IPS-20b (cell line): ENCODE results near the gene TNFRSF11A.

Experiments
- H3K27ac ChIP-seq: one replicate; pipeline ENCODE4 v1.5.1; 2013; ENCODE audit warnings: low read length
- H3K27me3 ChIP-seq: 2 replicates; pipeline ENCODE4 v1.6.1; 2013; ENCODE audit warnings: mild to moderate bottlenecking, low read length, inconsistent platforms; ENCODE audit not compliant: insufficient read depth
- H3K36me3 ChIP-seq: 2 replicates; pipeline ENCODE4 v1.6.1; 2013; ENCODE audit warnings: low read depth, mild to moderate bottlenecking, inconsistent platforms, low read length, moderate library complexity; ENCODE audit not compliant: insufficient read depth
- H3K4me1 ChIP-seq: 2 replicates; pipeline ENCODE4 v1.6.1; 2013; ENCODE audit warnings: mild to moderate bottlenecking, control low read depth, inconsistent platforms, low read length, moderate library complexity; ENCODE audit not compliant: insufficient read depth
- H3K4me3 ChIP-seq: 2 replicates; pipeline ENCODE4 v1.5.1; 2013; ENCODE audit warnings: mild to moderate bottlenecking, low read length, inconsistent platforms
- H3K9ac ChIP-seq: 2 replicates; pipeline ENCODE4 v1.6.1; 2013; ENCODE audit warnings: low read depth, mild to moderate bottlenecking, inconsistent platforms, low read length, moderate library complexity
- H3K9me3 ChIP-seq: 2 replicates; pipeline ENCODE4 v1.6.1; 2013; ENCODE audit warnings: mild to moderate bottlenecking, low read depth, low read length, inconsistent platforms; ENCODE audit not compliant: insufficient read depth

Gene TNFRSF11A

DNA sequence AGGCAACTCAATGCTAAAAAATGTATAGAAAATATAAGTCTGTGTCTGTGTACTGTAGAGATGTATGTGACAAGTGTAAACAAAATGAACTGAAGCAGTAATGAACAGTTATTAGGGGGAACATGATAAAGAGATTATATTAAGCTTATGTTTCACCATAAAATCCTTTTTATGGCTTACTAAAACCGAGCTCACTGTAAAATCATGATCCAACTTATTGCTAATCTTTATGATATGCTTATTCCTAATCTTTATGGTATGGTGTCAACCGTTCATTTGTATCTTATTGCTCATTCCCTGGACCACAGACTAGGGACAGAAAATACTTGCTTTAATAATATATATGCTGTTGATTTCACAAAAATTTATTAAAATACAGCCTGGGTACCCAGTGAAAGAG lies 62.1 kb downstream of the TNFRSF11A start:
- no peak overlapping the region for H3K27ac ChIP-seq
- H3K9ac ChIP-seq, result no peak overlapping the region
- H3K9me3 ChIP-seq, result peaks cover 8% of the 10 kb centered on the region; the same call in 1 of the 2 replicates
- H3K4me3 ChIP-seq, result no peak overlapping the region
- H3K36me3 ChIP-seq, result peaks cover 6% of the 10 kb centered on the region; the same call in 1 of the 2 replicates
- H3K4me1 ChIP-seq, result peaks cover 17% of the 10 kb centered on the region; the same call in 1 of the 2 replicates
- H3K27me3 ChIP-seq, result no peaks in the 10 kb centered on the region

DNA sequence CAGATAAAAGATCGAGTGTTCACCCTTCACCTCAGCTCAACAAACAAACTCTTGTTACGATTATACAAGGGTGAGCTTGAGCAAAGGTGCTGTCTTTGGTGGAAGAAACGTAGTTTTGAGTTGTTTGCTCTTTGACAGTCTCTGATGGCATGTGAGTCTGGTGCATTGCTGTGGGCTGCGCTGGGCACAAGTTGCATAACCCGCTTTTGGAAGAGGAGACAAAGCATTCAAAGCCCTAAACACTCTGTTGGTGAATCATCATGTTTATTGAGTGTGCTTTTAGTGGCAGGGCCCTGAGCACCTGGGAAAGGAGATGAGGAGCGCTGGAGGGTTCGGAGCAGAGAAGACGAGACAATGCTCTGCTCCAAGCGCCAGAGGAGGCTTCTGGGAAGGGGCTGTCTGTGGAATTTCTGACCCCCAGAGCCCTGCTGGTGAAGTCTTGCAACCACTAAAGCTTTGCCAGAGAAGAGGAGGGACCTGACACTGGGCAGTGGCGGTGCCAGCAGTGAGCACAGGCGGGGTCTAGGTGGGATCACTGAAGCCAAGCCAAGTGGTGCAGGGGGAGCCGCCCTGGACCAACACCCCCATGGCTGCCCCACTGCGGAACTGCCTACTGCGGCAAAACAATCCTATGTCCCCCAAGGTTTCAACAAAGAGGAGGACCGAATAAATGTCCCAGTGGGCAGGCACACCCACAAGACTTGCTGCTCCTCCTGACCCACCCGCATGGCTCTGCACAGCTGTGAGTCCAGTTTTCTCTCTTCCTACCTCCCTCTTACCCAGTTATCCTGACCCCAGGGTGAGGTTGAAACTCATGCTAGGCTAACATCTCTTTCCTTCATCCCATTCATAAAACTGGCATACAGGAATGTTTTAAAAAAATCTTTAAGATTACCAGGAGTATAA lies 64.0 kb downstream of the TNFRSF11A start:
- no peak overlapping the region for H3K27ac ChIP-seq
- no peak overlapping the region for H3K4me3 ChIP-seq
- peaks cover 8% of the 10 kb centered on the region; the same call in 1 of the 2 replicates for H3K9me3 ChIP-seq
- no peaks in the 10 kb centered on the region for H3K36me3 ChIP-seq
- H3K4me1 ChIP-seq, result peaks cover 17% of the 10 kb centered on the region; the same call in 1 of the 2 replicates
- no peak overlapping the region for H3K9ac ChIP-seq
- no peaks in the 10 kb centered on the region for H3K27me3 ChIP-seq

DNA sequence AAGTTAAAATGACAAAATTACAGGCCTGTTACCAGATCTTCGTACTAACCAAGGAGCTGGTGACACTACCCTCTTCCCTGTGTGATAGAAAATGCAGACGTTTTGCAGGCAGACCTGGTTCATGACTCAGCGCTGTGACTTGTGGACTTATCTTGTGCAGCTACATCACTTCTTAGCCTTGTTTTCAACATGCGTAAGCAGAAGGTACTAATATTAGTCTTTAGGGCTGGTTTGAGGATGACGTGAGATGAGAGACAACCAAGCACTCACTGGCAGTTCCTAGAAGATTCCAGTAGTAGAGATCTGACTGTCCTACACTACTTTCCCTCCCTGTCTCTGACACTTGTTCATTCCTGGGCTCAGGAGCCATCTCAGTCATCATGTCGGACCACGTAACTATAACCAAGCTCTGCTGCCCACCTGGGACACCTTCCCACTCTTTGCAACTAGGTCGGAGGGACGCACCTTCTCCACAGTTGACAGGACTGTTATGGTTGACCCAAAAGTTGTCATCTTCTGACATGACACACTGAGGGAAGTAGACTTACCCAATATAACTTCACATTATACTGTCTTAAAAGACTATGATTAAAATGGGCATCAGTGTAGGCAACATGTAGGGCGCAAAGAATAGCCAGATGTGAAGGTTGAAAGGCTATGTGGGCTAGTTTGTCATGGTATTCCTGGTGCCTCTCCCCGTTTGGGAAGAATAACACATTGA lies 64.8 kb downstream of the TNFRSF11A start:
- H3K9me3 ChIP-seq, result peaks cover 8% of the 10 kb centered on the region; the same call in 1 of the 2 replicates
- H3K36me3 ChIP-seq, result no peaks in the 10 kb centered on the region
- H3K9ac ChIP-seq, result no peak overlapping the region
- H3K27me3 ChIP-seq, result no peaks in the 10 kb centered on the region
- no peak overlapping the region for H3K27ac ChIP-seq
- no peak overlapping the region for H3K4me3 ChIP-seq
- peaks cover 17% of the 10 kb centered on the region; the same call in 1 of the 2 replicates for H3K4me1 ChIP-seq

- Histone ChIP-seq H3K36me3 (no peaks in the 10 kb centered on the region), H3K27me3 (no peaks in the 10 kb centered on the region), H3K9ac (no peak overlapping the region), H3K27ac (no peak overlapping the region), H3K9me3 (peaks cover 8% of the 10 kb centered on the region; the same call in 1 of the 2 replicates), H3K4me3 (no peak overlapping the region), H3K4me1 (no peaks in the 10 kb centered on the region)
Measured at GRCh38 chr18:62394006-62394763, 69.1 kb downstream of the TNFRSF11A start.

DNA sequence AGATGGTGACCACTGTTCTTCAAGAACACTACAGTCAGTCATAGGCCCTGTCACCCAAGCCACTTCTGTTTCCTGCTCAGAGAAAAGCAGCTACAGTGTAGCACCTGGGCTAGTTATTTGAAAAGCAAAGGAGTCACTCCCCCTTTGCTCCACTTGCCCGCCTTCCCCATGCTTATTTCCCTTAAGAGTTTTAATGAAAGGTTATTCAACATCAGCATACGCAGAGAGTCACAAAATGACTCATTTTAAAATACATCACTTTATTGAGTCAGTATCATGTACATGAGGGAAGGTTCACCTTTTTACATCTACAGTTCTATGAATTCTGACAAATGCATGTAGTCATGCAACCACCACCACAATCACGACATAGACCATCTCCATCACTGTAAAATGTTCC lies 71.3 kb downstream of the TNFRSF11A start:
- Histone ChIP-seq H3K27ac (no peak overlapping the region), H3K9ac (no peak overlapping the region), H3K27me3 (no peaks in the 10 kb centered on the region), H3K4me1 (peaks cover 4% of the 10 kb centered on the region; the same call in 1 of the 2 replicates), H3K9me3 (0 out of 2 replicates have a peak, but pooled peaks cover 2% of the 10 kb centered on the region), H3K4me3 (no peak overlapping the region), H3K36me3 (no peaks in the 10 kb centered on the region)

DNA sequence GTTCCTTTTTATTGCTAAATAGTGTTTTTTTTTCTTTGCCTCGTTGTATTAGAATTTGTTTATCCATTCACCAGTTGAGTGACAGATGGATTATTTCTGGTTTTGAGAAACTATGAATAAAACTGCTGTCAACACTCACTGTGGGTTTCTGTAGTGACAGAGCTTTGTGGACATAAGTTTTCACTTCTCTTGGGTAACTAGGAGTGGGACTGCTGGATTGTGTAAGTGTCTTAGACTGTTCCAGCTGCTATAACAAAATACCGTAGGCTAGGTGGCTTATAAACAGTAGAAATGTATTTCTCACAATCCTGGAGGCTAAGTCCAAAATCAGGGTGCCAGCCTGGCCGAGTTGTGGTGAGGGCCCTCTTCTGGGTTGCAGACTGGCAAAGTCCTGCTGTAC lies 71.9 kb downstream of the TNFRSF11A start:
- no peaks in the 10 kb centered on the region for H3K27me3 ChIP-seq
- no peak overlapping the region for H3K27ac ChIP-seq
- peaks cover 4% of the 10 kb centered on the region; the same call in 1 of the 2 replicates for H3K4me1 ChIP-seq
- no peaks in the 10 kb centered on the region for H3K36me3 ChIP-seq
- H3K9me3 ChIP-seq, result no peaks in the 10 kb centered on the region
- no peak overlapping the region for H3K4me3 ChIP-seq
- no peak overlapping the region for H3K9ac ChIP-seq

DNA sequence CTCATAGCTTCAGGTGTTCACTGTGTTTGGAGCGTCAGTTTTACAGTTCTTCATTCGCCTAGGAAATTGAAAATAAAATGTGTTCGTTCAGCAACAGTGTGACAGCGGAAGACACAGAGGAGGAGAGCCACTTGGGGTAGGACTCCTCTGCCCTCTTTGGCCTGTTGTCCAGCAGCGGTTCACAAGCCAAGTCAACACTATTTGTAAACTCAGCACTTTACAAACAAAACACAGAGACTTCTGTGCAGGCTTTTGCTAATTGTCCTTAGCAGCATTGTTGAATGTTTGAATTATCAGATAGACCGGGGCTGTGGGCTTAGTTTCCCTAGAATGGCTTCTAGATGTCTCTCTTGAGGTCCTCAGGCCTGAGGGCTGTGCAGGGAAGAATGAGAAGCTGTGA lies 73.2 kb downstream of the TNFRSF11A start:
- no peak overlapping the region for H3K4me3 ChIP-seq
- H3K27me3 ChIP-seq, result no peaks in the 10 kb centered on the region
- H3K36me3 ChIP-seq, result no peaks in the 10 kb centered on the region
- H3K9me3 ChIP-seq, result no peaks in the 10 kb centered on the region
- H3K9ac ChIP-seq, result no peak overlapping the region
- H3K27ac ChIP-seq, result no peak overlapping the region
- H3K4me1 ChIP-seq, result peaks cover 4% of the 10 kb centered on the region; the same call in 1 of the 2 replicates

DNA sequence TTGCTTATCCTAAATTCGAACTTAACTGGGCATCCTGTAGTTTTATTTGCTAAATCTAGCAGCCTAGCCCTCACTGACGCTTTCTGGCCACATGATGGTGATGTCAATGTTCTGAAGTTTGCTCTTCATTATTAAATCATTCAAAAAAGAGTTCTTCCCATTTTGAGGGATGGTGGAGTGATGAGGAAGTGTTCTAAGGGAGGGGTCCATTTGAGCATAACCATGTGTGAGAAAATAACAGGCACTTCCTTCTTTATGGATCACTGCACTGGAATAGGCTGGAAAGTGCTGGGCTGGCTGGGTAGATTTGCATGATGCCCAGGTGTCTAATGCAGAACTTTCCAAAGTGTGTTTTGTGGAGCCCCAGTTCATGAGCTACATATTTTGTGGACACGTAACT lies 74.2 kb downstream of the TNFRSF11A start:
- H3K9ac ChIP-seq, result no peak overlapping the region
- no peak overlapping the region for H3K4me3 ChIP-seq

GRCh38 chr18:62399781-62400308 lies 74.7 kb downstream of the TNFRSF11A start:
- no peak overlapping the region for H3K4me3 ChIP-seq
- H3K27me3 ChIP-seq, result no peaks in the 10 kb centered on the region
- no peaks in the 10 kb centered on the region for H3K9me3 ChIP-seq
- H3K36me3 ChIP-seq, result no peaks in the 10 kb centered on the region
- H3K27ac ChIP-seq, result no peak overlapping the region
- peaks cover 4% of the 10 kb centered on the region; the same call in 1 of the 2 replicates for H3K4me1 ChIP-seq
- H3K9ac ChIP-seq, result no peak overlapping the region; the same call in 1 of the 2 replicates

More for the DNA sequence above, 74.2 kb downstream of the TNFRSF11A start:
- Histone ChIP-seq H3K27ac (no peak overlapping the region), H3K4me1 (peaks cover 4% of the 10 kb centered on the region; the same call in 1 of the 2 replicates), H3K27me3 (no peaks in the 10 kb centered on the region), H3K36me3 (no peaks in the 10 kb centered on the region), H3K9me3 (no peaks in the 10 kb centered on the region)

- Histone ChIP-seq H3K9me3 (no peaks in the 10 kb centered on the region), H3K27ac (no peak overlapping the region), H3K27me3 (no peaks in the 10 kb centered on the region), H3K4me3 (no peak overlapping the region), H3K4me1 (peaks cover 4% of the 10 kb centered on the region; the same call in 1 of the 2 replicates), H3K9ac (no peak overlapping the region), H3K36me3 (no peaks in the 10 kb centered on the region)
Measured at GRCh38 chr18:62400916-62401315, 75.8 kb downstream of the TNFRSF11A start.
